GM19328 (cell line): ENCODE results near the gene URB2.

ENCODE experiments used
- ATAC-seq: cut with Tn5 transposase; IDR thresholded peaks from one replicate; pipeline ENCODE4 v1.9.1; 2021; ENCODE audit warnings: mild to moderate bottlenecking, moderate library complexity; ENCODE audit not compliant: unreplicated experiment

The URB2 gene

DNA sequence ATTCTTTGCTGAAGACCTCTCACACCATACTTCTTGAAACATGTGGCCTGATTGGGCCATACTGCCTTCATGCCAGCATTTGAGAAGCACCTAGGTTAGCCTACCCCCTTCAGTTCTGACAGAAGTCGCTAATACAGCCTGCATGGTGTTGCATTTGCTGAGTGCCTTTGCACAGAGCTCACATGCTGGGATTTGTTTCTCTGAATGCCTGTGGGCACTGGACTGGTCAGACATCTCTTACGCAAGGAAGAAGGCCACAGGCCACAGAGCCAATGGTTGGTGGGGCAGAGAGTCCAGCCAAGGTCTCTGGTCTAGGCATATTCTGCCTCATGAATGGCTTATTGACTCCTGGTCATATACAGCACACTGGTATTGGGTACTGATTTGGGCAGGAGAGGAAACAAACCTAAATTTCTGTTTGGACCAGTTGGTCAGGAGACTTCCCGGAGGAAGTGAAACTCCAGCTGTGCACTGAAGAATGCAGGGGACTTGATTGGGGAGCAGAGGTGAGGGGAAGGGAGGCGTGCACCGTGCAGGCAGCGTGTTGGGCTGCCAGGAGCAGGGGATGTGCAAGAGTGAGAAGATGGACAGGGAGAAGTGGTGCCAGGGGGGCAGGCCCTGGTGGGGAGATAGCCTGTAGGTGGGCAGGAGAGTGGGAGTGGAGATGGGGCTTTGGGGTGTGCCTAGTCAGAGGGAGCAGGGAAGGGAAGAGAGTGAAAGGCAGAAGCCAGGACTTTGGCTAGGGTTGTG lies 18.1 kb downstream of the URB2 start:
- ATAC-seq: peak; percentile 51

DNA sequence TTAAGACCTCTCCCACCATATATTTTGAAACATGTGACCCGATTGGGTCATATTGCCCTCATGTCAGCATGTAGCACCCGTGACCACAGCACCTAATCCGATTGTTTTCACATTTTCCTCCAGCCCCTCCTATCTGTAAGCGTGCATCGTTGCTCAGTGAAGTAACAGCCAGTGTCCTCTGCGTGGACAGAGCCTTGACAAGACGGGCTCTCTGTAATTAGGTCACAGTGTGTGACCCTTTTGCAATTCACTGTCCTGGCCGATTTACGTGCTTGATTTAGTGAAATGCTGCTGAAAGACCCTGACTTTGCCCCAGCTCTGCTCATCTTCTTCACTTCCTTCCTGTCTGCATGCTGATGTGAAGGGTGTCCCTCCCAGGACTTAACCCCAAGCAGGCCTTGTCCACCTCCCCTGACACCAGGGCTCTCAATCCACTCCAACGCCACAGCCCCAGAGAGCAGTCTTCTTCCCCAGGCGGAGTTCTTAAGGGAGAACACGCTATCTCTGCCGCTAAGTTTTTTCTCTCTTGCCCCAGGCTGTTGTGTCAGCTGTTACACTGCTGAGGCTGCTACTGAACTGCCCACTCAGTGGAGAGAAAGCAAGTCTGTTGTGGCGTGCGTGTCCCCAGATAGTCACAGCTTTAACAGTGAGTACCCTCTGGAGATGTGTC lies 19.4 kb downstream of the URB2 start:
- ATAC-seq: no peak

DNA sequence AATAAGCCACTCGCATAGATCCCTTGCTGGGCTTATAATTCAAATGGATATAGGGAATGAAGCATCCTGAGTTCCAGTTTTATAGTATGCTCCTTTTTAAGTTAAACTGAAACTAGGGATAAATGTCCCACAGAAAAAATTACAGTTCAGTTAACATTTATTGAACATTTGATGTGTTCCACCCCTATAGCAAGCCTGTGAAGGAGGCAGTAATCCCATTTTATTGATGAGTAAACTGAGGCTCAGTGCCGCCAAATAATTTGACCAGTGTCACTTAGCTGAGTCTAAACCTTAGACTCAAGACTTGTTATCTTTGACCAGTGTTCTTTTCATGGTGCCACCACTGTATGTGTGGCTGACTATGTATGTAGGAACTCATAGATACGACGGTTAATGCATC lies 22.4 kb downstream of the URB2 start:
- no peak for ATAC-seq

DNA sequence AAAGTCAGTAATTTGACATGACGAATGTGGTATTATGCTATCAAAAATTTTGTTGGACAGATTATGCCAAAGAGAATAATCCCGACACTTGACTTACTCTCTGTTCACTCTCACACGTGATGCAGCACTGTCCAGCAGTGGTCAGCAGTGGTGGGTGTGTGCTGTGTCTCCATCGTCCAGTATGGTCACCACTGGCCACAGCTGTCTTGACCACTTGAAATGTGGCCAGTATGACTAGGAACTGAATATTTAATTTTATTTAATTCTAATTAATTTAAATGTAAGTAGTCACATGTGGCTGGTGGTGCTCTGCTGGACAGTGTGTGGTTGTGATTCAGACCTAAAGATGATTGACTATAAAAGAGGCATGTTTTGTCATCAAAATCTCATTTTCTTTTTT lies 24.0 kb downstream of the URB2 start:
- no peak for ATAC-seq

DNA sequence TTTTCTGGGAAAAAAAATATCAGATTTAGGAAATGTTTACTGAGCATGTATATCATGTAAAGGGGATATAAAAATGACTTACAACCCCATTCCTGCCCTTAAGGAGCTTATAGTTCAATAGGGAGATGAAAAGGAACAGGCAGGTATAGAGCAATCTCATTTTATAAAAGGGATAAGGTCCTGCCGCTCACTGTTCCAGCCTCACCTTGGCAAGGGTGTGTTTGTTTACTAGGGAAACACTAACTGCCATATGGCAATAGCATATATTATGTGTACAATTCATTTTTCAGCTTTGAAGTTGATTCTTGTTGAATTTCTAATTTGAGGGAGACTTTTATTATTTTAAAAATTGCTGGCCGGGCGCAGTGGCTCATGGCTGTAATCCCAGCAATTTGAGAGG lies 25.5 kb downstream of the URB2 start:
- no peak for ATAC-seq

DNA sequence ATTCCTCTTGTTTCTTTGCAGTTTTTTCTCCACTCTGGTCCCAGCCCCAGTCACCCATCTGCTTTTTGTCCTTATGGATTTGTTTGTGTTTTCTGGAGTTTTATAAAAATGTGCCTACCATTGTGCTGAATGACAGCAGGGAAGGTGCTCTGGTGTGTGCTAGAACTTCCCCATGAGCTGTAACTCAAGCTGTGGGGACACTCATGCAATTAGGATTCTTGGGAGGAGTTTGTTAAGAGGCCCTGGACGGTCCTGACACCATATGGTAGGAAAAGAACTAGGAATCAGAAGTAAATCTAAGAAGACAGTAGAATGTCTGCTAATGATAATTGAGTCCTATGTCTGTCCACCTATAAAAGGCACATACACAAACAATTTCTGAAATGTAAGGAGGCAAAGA lies 27.4 kb downstream of the URB2 start:
- ATAC-seq: no peak

DNA sequence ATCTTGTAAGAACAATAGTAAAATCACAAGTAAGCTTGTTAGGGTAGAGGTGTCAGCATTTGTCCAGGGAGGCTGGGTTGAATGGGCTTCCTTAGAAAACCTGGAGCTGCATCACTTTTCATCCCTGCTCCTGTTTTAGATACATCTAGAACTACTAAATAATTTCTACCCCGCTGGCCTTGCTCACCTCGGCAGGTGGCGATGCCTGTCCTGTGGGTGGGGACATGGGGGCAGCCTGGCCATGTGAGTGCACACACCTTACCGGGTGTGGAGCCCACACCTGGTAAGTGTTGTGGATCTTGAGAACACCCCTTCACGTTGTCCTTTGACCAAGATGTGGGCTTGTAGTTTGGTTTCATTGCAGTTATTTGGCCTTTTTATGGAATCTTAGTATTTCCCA lies 29.7 kb downstream of the URB2 start:
- no peak for ATAC-seq

DNA sequence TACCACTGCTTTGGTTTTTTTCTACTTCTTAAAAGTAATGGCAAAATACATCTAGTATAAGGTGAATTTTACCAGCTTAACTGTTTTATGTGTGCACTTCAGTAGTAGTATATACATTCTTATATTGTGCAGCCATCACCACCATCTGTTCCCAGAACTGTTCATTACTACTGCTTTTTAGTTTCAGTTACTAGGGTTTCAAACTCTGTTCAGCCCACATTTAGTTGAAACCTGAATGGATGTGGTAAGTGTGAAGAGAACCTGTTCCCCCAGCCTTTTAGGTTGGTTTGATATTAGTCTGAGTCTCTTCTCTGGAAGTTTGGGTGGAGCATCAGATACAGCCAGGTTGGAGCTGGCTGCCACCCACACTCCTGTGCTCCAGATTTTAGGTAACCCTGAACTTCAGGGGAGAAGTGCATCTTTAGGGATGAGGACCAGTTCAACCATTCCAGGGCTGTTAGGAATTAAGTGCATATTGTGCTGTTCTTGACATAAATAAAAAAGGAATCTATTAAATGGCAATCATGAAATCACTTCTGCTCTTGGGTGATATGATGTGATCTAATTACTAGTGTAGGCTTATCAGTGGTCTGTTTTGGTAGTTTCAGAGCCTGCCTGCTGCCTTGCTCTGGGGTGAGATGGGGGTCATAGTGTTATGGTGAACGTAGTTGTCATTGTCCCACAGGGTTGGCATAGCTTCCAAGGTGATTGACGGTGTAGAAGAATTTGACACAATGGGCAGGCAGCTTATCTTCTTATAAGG lies 32.1 kb downstream of the URB2 start:
- no peak for ATAC-seq

DNA sequence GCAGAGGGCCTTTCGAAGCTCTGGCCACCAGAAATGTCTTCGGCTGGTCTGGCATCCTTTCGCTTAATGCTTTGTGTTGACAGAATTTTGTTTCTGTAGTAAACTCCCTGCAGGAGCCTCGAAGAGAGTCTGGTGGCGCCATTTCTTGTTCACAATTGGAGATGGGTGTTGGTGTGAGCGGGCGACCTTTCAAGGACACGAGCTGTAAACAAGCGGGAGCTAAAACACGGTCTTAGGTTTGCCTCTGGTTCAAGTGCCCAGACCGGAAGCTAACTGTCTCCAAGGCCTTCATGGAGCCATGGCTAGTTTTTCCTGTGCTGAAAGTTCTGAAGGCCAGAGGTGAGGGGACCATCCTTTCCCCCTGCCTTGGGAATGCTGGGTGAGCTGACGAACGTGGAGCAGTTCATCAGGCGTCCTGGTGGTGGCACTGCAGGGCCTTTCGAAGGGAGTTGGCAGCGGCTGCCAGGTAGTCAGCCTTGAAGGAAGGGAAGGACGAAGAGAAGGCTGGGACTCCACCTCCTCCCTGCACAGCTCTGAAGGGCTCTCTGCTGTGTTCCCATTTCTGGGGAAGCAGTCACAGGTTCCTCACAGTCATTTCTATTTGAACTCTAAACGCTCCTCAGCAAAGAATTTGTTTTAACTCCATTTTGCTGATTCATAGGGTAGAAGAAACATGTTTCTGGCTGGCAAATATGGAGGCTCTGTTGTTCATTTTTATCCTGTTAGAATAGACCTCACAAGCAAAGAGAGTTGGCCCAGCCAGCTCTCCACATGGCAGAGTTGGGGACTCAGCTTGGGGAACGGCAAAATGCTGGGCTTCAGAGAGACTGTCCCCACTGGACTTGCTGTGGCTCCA lies 35.2 kb downstream of the URB2 start:
- peak; percentile 58 for ATAC-seq

DNA sequence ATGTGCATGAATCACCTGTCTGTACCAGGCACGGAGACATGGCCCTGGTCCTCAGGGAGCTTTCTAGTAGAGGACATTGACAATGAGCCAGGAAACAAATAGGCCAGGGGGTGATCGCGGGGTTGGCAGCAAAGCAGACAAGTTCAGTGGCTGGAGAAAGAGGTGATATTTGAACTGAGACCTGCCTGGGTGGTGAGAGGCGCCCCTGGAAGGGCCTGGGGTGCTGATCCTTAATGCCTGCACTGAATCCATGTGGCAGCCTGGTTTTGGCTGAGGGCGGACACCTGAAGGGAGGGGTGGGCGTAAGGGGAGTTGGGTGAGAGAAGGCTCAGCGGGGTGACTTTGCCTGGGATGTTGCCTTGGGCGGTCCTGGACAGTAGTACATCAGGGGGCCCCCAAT lies 35.9 kb downstream of the URB2 start:
- no peak for ATAC-seq

DNA sequence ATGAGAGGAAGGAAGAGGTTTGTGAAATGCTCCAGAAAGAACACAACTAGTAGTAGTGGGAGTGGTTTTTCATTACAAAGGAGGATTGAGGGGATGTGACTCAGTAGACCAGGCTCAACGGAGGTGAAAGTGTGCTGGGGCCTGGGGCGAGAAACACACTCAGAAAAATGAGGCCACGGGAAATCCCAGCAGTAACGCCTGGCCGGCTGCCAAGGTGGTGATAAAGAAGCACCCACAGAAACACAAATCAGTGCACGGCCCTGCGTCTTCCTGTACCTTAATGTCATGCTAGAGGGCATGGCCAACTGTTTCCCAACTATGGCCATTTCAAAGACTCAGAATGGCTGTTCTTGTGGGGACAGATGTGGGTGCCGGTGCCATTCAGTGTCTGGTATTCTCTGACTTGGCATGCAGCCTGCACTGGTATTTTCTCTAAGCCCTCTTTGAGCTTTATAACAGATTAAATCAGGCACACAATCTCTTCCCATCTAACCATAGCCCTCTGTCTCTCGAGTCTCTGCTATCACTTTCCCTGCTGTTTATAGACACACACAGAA lies 38.2 kb downstream of the URB2 start:
- ATAC-seq: no peak

DNA sequence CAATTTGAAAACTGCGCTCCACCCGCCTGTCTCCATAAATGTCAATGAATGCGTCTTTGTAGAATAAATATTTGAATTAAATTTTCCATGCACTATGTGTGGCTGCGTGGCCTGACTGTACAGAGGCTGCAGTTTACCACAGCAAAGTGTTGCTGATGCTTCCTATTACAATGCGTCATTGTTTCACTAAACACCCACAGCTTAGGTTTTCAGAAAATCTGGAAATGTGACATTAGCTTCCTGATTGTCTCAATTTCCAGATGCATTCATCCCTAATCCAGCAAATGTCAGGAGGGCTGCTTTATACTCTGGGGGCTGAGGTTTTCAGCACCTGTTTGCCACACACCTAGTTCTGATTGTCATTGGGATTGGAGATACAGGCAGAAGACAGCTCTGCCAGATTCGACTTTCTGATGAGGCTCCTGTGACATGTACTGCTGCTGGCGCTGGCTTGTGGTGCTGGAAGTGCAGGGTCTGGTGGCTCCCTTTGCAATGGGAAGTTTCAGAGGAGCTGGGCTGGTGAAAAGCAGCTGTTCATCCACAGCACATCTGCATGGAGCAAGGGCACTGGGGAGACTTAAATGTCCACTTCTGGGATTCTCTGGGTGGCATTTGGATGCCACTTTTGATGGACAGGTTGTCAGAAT lies 40.0 kb downstream of the URB2 start:
- no peak for ATAC-seq

DNA sequence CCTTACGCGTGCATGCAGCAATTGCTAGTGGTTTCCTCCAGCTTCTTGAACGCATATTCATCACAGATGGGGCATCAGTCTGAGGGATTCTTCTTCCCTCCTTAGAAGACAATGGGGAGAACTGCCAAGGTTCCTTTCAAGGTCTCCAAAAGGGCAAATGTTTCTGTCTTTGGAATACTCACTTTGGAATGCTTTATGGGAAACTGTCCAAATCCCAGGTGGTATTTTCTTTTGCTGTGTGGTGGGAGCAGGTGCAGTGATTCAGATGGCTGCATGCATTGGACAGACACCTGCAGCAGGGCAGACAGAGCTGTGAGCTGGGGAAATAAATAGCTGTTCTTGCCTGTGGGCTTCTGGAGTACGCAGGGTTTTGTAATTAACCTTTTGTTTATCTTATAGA lies 40.5 kb downstream of the URB2 start:
- no peak for ATAC-seq

DNA sequence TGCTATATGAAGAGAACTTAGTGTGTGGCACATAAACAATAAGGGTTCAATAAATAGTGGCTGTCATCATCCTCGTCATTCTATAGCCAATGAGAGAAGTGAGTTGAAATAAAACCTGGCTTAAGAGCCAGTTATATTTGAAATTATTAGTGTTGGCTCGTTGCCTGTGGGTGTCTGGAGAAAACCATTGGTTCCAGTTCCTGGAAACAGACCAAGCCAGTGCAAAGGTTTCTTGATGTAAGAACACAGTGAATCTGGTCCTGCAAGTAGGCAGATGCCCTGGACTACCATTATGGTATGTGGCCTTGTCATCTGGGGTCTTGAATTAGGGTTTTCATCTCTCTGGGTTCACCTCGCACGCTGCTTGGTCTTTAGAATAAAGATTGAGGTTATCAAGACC lies 43.3 kb downstream of the URB2 start:
- no peak for ATAC-seq

DNA sequence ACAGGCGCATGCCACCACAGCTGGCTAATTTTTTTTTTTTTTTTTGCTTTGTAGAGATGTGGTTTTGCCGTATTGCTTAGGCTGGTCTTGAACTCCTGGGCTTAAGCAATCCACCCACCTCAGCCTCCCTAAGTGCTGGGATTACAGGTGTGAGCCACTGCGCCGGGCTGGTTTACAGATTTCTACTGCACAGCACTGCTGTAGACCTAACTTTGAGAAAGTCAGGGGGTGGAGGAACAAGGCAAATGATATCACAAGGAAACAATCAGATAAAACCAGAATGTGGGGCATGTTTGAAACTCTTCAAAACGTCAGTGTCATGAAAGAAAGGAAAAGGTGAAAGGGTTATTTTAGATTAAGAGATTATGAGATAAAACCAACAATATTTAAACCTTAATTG lies 45.3 kb downstream of the URB2 start:
- ATAC-seq: no peak

DNA sequence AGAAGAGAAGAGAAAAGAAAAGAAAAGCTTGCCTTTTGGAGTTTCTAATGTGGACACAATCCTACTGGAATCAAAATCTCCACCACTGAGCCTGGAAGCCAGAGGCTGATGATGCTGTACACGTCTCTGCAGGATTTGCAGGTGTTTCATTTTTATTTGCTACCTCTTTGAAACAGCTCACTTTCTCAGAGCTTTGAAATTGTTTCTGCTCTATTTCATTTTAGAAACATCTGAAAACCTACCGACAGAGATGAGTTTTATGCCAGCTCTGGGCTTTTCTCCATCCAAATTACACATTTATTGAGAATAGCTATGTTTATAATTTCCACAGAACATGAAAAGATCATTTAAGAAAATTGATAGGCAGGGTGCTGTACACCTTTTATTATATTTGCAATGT lies 46.2 kb downstream of the URB2 start:
- no peak for ATAC-seq

DNA sequence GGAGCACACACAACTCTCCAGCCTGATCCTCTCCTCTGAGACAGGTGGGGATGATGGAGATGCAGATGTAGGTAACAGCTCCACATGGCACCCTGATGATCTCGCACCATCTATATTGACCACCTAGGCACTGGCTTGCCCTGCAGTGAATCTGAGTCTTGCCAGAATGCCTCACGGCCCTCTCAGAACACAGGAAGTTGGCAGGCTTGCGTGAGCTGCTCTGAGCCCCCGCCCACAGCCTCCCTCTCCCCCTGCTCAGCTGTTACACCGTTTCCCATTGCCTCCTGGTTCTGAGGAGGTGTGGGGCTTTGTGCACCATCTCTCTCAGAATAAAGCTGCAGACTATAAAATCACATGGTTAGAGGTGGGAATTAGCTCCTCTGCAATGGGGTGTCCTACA lies 48.0 kb downstream of the URB2 start:
- ATAC-seq: no peak

DNA sequence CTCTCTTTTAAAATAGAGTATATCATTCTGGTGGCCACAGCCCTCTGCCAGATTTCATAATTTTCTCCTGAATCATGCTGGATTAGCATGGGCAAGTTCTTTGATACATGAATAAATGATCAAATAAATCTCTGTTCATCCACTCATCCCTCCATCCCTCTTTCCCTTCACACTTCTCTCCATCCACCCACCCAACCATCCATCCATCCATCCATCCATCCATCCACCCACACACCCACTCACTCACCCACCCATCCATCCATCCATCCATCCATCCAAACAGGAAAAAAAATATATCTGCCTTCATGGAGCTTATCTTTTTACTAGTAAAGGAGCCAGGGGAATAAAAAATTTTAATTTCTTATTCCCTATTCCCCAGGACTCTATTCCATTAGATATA lies 49.3 kb downstream of the URB2 start:
- no peak for ATAC-seq

DNA sequence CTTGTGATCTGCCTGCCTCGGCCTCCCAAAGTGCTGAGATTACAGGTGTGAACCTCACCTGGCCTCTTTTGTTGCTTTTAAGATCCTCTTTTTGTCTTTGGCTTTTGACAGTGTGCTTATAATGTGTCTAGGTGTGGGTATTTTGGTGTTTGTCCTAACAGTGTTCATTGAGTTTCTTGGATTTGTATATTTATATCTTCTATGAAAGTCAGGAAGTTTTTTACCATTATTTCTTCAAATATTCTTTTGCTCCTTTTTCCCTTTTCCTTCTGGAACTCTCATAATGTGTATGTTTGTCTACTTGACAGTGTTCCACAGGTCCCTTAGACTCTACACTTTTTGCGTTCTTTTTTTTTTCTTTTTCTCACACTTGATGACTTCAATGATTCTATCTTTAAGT lies 59.1 kb downstream of the URB2 start:
- ATAC-seq: no peak

DNA sequence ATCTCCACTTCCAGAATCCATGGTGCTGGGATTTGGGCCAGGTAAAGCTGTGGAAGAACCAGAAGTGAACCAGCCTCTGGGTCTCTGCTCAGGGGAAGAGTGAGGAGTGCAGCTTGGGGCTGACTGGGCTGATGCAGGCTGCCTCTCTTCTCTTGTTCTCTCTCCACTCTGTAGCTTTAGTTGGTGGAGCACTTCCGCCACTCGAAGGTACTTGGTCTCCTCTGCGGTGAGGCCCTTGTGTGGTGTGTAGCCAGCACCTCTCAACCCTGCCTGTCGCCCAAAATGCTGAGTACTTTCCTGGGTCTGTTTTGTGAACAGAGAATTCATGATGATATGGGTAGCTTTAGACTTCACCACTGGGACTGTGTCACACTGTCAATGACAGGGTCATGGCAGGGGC lies 63.2 kb downstream of the URB2 start:
- no peak for ATAC-seq
